SKM-1 treated with dmso at 0.1 percent for 144 hours (cell line): ENCODE data around the gene EFTUD2.
"Not testable (repeated sequence)": the region's sequence is repeated elsewhere in the genome, so short reads cannot be mapped to it uniquely, and the experiment has no call there.

Experiments
- DNase-seq: peaks from one replicate; lab custom pipeline; 2025; ENCODE audit not compliant: unreplicated experiment; lab: John Stamatoyannopoulos, UW

Gene EFTUD2

GRCh38 chr17:44850612-44851011, 48.6 kb downstream of the EFTUD2 start:
- DNase-seq: no peak

DNA sequence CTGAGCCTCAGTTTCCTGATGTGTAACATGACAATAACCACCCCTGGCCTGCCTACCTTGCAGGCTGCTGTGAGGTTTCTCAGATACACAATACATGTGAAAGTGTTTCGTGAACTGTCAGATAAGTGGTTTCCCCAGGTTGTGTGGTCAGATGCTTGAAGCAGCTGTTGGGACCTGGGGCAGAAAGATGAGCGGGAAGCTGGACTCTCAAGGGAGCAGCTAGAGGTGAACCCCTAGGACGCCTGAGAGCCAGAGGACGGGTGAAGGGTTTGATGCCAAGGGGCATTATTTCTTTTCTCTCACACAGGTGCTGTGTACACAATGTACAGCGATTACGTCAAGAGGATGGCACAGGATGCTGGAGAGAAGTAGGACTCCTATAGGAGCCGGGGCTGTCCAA, 49.2 kb downstream of the EFTUD2 start:
- no peak for DNase-seq

DNA sequence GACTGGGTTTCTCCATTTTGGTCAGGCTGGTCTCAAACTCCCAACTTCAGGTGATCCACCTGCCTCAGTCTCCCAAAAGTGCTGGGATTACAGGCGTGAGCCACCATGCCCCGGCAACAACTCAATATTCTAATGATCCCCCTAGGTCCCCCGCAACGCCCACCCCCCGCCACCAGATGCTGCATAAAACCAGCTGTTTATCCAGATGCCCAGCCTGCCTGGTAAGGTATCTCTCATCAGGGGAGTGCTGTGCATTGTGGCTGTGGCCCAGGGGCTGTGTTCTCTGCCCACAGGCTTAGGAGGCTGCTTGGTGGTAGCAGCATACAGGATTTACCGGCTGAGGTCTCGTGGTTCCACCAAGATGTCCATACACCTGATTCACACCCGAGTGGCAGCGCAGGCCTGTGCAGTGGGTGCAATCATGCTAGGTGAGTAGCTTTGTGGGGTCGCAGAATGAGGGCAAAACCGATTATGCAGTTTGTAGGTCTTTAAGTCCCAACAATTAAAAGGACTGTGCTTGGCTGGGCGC, 50.2 kb downstream of the EFTUD2 start:
- no peak for DNase-seq

DNA sequence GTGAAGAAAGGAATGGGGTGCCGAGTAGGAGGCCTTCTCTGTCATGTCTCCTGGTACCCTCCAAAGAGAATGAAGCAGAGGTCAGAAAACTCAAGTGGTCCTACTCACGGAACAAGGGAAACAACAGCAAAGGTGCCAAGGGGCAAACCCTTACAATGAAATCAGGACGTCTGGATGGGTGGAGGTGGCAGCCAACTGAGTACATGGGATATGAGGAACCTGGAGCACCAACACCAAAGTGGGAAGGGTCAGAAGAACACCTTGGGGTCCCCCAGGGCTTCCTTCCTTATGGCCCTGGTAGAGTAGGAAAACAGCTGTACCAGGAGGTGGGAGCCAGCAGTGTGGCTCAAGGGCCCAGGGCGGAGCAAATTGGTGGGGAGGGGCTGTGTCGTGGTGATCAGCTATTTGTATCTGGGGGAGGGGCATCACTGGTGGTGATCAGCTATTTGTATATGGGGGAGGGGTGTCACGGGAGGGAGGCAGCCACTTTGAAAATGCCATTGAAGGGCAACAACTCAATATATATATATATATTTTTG, 50.9 kb downstream of the EFTUD2 start:
- no peak for DNase-seq

- DNase-seq: no peak
Measured at GRCh38 chr17:44847586-44847985, 51.7 kb downstream of the EFTUD2 start, which contains the start of gene HIGD1B. HIGD1B (plus strand) TSS chr17:44847883; CDS start chr17:44848153, 270 bp downstream.

- DNase-seq: no peak
Measured at GRCh38 chr17:44846206-44846605, 53.0 kb downstream of the EFTUD2 start.

DNA sequence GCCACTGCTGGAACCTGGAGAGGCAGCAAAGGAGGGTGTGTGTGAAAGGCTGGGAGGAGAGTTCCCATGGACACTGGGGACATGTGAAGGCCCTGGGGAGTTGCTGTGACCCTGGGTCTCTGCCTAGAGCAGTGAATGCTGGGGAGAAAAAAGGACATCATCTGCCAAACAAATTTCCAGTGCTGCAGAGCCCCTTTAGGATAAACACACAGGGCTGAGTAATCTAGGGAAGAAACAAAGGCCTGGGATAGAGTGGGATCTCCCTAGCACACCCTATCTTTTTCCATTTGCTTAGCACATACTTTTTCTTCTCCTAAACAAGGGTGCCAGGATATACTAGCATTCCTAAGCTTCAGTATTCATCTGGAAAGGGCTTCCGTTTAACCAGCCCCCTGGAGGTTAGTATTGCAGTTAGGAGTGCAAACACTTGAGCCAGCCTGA, 54.8 kb downstream of the EFTUD2 start:
- no peak for DNase-seq

- DNase-seq: no peak
Measured at GRCh38 chr17:44842748-44843147, 56.5 kb downstream of the EFTUD2 start.

GRCh38 chr17:44840936-44841335, 58.3 kb downstream of the EFTUD2 start:
- no peak for DNase-seq

- no peak for DNase-seq
Measured at GRCh38 chr17:44840274-44840673, 59.0 kb downstream of the EFTUD2 start.

DNA sequence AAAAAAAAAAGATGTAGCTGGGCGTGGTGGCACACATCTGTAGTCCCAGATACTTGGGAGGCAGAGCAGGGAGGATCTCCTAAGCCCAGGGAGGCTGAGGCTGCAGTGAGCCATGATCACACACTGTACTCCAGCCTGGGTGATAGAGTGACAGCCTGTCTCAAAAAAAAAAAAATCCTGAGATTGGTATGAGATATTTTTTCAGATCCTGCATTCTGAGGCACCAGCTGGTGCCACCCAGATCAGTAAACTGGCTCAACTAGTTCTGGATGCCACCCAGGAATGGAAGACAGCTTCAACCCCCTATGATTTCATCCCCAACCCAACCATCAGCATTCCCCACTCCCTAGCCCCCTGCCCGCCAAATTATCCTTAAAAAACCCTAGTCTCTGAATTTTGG, 62.0 kb downstream of the EFTUD2 start:
- DNase-seq: no peak

GRCh38 chr17:44832805-44833204, 66.4 kb downstream of the EFTUD2 start:
- DNase-seq: no peak

- no peak for DNase-seq
Measured at GRCh38 chr17:44831371-44831770, 67.9 kb downstream of the EFTUD2 start.

DNA sequence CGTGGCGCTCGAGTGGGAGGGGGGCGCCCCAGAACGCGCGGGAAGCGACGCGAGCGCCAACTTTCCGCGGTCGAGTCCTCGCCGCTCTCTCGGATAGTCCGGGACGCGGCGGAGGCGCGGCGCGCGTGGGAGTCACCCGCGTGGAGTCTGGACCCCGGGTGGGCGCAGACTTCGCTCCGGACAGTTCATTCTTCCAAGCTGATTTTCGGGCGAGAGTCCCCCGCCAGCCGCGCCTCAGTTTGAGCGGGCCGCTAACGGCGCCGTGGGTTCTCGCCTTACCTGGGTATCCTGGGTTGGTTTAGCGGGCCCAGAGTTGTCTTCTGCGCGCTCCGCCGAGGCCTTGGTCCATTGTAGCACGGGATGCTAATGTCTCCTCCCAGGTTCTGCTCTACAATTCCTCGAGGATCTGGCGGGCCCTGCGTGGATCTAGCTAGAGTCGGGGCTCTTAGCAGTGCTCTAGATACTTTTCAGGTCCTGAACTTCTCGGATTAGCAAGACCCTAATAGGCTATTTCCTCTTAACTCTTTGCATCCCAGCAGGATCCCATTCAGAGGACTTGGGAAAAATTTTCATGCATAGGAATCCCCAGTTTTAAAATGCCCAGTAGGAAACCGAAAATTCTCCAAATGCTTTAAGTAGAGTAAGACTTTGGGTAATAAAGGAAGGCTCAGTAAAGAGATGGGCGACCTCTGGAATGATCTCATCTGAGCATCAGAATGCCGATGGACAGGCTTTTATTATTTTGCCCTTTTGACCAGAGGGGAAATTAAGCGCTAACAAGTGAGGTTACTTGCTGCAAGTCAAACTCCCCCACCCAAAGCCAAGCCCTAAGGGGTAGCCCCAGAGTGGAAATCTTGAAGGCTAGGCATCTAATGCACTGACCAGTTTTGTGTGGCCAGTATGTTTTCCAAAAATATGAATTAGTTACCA, 68.6 kb downstream of the EFTUD2 start:
- DNase-seq: no peak

DNA sequence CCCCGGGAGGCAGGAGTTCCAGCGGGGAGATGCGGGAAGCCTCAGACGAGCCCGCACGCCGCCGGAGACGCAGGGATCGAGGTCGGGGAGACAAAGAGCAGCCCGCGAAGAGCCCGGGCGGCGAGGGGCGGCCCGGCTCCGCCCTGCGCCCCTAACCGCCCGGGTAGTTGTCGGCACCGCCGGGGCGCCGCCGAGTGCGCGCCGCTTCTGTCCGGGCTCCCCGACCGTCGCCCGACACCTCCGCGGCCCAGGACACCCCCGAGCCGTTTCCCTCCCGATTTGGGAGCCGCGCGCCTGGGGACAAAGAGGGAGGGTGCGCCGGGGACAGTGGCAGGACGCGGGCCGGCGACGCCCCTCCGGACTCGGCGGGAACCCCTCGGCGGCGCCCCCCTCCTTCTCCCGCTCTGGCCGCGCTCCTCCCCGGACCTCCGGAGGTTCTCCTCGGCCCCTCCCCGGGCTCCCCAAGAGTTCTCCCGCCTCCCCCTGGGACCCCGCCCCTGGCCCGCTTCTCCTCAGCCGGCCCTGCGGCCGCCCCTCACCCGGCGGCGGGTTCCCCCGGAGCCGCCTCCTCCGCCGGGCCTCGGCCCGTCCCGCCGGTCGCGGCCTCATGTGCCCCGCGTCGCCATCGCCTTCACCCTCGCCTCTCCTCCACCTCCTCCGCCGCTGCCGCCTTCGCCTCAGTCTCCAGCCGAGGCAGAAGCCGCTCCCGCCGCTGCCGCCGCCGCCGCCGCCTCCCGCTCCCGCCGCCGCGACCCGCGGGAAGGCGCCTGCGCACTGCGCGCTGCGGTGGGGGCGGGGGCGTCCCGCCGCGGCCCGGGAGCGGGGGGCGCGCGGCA, 69.5 kb downstream of the EFTUD2 start, which contains the start of gene GJC1:
TSS of gene GJC1 (minus strand) at position 765 of the 836 bp plus-strand sequence. CDS start 24,470 bp downstream, outside the sequence.
- DNase-seq: no peak

DNA sequence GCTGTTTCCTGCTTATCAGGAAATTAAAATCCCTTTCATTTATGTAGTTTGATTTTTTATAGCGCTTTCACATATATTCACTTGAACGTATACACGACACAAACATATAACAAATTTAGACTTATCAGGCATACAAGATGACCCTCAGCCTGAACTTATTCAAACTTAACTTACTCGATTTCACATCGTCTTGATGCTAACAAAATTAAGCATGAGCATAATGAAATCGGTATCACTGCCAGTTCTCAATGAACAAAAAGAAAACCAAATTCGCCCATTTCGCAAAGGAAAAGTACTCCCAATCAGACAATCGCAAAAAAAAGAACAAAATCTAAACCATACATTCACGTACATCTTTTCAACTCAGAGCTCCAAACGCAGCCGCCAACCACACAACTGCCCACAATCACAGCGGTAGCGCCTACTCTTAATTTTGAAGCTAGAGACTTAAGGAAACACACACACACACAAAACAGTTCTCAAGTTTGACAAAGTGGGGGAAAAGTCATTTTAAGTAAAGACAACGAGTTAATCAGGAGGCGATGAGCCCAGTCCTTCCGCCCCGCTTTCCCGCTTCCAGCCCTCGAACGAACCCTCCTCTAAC, 70.2 kb downstream of the EFTUD2 start:
- DNase-seq: no peak

GRCh38 chr17:44827863-44828262, 71.4 kb downstream of the EFTUD2 start:
- DNase-seq: no peak

- no peak for DNase-seq
Measured at GRCh38 chr17:44826123-44826790, 73.0 kb downstream of the EFTUD2 start.

GRCh38 chr17:44825236-44825635, 74.0 kb downstream of the EFTUD2 start:
- DNase-seq: not testable (repeated sequence)

GRCh38 chr17:44820631-44821212, 78.5 kb downstream of the EFTUD2 start:
- no peak for DNase-seq
